GM10248 (cell line): ENCODE data around the gene PEAK1.

Experiments used
- CTCF ChIA-PET: fragments of 300-600 bp; sonication (Branson Sonifier 250); formaldehyde crosslinking; extraction: SDS; loops from one replicate; lab custom pipeline; 2021; ENCODE audit warnings: antibody characterized with exemption; lab: Yijun Ruan, JAX
- POLR2A ChIA-PET: fragments of 350-650 bp; sonication (Branson Sonifier 250); formaldehyde crosslinking; extraction: SDS; loops from one replicate; lab custom pipeline; 2020; ENCODE audit warnings: antibody characterized with exemption; lab: Yijun Ruan, JAX
- DNase-seq: peaks from one replicate; pipeline ENCODE4 v3.0.0; 2012; ENCODE audit errors: extremely low spot score
- CTCF ChIP-seq: IDR thresholded peaks from 2 replicates; pipeline ENCODE4 v1.5.1; 2012; ENCODE audit warnings: mild to moderate bottlenecking, low read depth; ENCODE audit errors: extremely low read depth, missing control alignments, control extremely low read depth

Gene PEAK1

GRCh38 chr15:77143616-77144015 is 276.3 kb downstream of the PEAK1 start:
- no peak for DNase-seq
- ChIA-PET POLR2A (no interaction called here), CTCF (interaction anchor here (1.1 to 1.7 kb wide), 2 partner anchors 17 to 400 kb away, joined by 3 to 7 read pairs; no protein-coding TSS in a partner anchor)
- no peak for TF ChIP-seq CTCF

- no peak for TF ChIP-seq CTCF
- DNase-seq: no peak
- POLR2A ChIA-PET: no interaction called here
- CTCF ChIA-PET: interaction anchor here (1.5 kb wide), 1 partner anchor 20 kb away, joined by 3 read pairs; no protein-coding TSS in a partner anchor
Observed at GRCh38 chr15:77143191-77143590, 276.7 kb downstream of the PEAK1 start.

- ChIA-PET POLR2A (no interaction called here), CTCF (interaction anchor here (0.9 to 1.8 kb wide), 2 partner anchors 10 to 404 kb away, joined by 3 to 4 read pairs; no protein-coding TSS in a partner anchor)
- no peak for DNase-seq
- TF ChIP-seq CTCF: no peak
Observed at GRCh38 chr15:77140220-77140619, 279.7 kb downstream of the PEAK1 start.

GRCh38 chr15:77139312-77139711 is 280.6 kb downstream of the PEAK1 start:
- POLR2A ChIA-PET: no interaction called here
- CTCF ChIA-PET: interaction anchor here (0.9 to 1.8 kb wide), 2 partner anchors 9 to 404 kb away, joined by 3 to 4 read pairs; no protein-coding TSS in a partner anchor

GRCh38 chr15:77138167-77138522 is 281.8 kb downstream of the PEAK1 start:
- POLR2A ChIA-PET: no interaction called here
- CTCF ChIA-PET: no interaction called here
- TF ChIP-seq CTCF: no peak
- no peak for DNase-seq

More at GRCh38 chr15:77139312-77139711, 280.6 kb downstream of the PEAK1 start:
- TF ChIP-seq CTCF: no peak
- DNase-seq: no peak

- ChIA-PET POLR2A (no interaction called here), CTCF (no interaction called here)
- no peak for DNase-seq
- no peak for TF ChIP-seq CTCF
Observed at GRCh38 chr15:77135181-77135580, 284.7 kb downstream of the PEAK1 start.
